ENCODE data around the gene STX4. TPM values are rescaled to one million over a fixed set of nuclear protein-coding genes. Genes with fewer than 3 reads are reported as not detected.

The STX4 gene
- total RNA-seq, 1 donor from 2014 or later: 86.1 TPM

- Histone ChIP-seq H3K27me3 (ENCODE audit: low read depth) (no peaks in the 10 kb centered on the region), H3K36me3 (peaks cover 29% of the 10 kb centered on the region), H3K4me1 (peaks cover 13% of the 10 kb centered on the region), H3K27ac (no peak overlapping the region), H3K4me3 (no peak overlapping the region), H3K9me3 (no peaks in the 10 kb centered on the region)
- ATAC-seq (no peak), DNase-seq (no peak)
- no peak for TF ChIP-seq CTCF (IDR thresholded peaks at IDR 0.05)
- intact Hi-C loops (cut with DNase I): no loop called here
Observed at GRCh38 chr16:30986129-30986991, 47.0 kb upstream of the STX4 start.

- H3K4me3 ChIP-seq: no peak overlapping the region
- H3K4me1 ChIP-seq: peaks cover 13% of the 10 kb centered on the region
- ATAC-seq (no peak), DNase-seq (no peak)
- TF ChIP-seq CTCF (IDR thresholded peaks at IDR 0.05): no peak
- H3K27me3 ChIP-seq (ENCODE audit: low read depth): no peaks in the 10 kb centered on the region
- no peak overlapping the region for H3K27ac ChIP-seq
- H3K9me3 ChIP-seq: no peaks in the 10 kb centered on the region
- H3K36me3 ChIP-seq: peaks cover 16% of the 10 kb centered on the region
- intact Hi-C loops (cut with DNase I): no loop called here
Observed at GRCh38 chr16:30987581-30988190, 45.7 kb upstream of the STX4 start.

GRCh38 chr16:30989469-30990047 is 43.8 kb upstream of the STX4 start:
- Histone ChIP-seq H3K36me3 (no peaks in the 10 kb centered on the region), H3K27me3 (ENCODE audit: low read depth) (no peaks in the 10 kb centered on the region), H3K4me1 (peaks cover 13% of the 10 kb centered on the region), H3K27ac (no peak overlapping the region), H3K4me3 (no peak overlapping the region), H3K9me3 (no peaks in the 10 kb centered on the region)
- intact Hi-C loops (cut with DNase I): no loop called here
- DNase-seq (no peak), ATAC-seq (no peak)
- TF ChIP-seq CTCF (IDR thresholded peaks at IDR 0.05): no peak

- TF ChIP-seq CTCF (IDR thresholded peaks at IDR 0.05): no peak
- no peaks in the 10 kb centered on the region for H3K9me3 ChIP-seq
- DNase-seq: no peak
- H3K4me3 ChIP-seq: no peak overlapping the region
- H3K27ac ChIP-seq: no peak overlapping the region
- H3K4me1 ChIP-seq: peaks cover 12% of the 10 kb centered on the region
- intact Hi-C loops (cut with DNase I): no loop called here
- no peaks in the 10 kb centered on the region for H3K36me3 ChIP-seq
- ATAC-seq: no peak
- H3K27me3 ChIP-seq (ENCODE audit: low read depth): no peaks in the 10 kb centered on the region
Observed at GRCh38 chr16:30990105-30990504, 43.3 kb upstream of the STX4 start.

DNA sequence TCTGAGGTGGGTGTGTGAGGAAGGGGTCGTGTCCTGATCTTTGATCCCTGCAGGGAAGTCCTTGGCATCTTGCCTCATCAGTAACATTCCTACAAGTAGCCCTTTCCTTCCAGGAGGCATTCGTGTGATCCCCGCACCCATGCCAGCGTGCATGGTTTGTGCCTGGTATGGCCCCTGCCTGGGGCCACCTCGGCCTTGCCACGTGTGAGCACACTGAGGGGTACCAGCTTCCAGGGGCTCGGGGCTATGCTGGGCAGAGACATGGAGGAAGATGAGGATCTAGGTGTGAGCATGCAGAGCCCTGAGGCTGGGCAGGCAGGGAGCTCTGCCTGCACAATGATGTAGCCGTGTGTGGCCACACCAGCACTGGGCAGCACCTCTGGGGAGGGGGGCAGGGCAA is 42.3 kb upstream of the STX4 start:
- no peak for TF ChIP-seq CTCF (IDR thresholded peaks at IDR 0.05)
- Histone ChIP-seq H3K36me3 (no peaks in the 10 kb centered on the region), H3K4me3 (no peak overlapping the region), H3K27ac (no peak overlapping the region), H3K27me3 (ENCODE audit: low read depth) (no peaks in the 10 kb centered on the region), H3K4me1 (peaks cover 2% of the 10 kb centered on the region), H3K9me3 (no peaks in the 10 kb centered on the region)
- DNase-seq (no peak), ATAC-seq (no peak)
- intact Hi-C loops (cut with DNase I): no loop called here

Data from lower lobe of right lung (tissue), 2 donors.